NCI-H1092 treated with DMSO at 0.1 percent for 48 hours (cell line): ENCODE data around the gene MLANA.

Experiments
- DNase-seq: peaks from one replicate; lab custom pipeline; 2025; lab: John Stamatoyannopoulos, UW

MLANA gene

GRCh38 chr9:5890641-5891040 is at the start of gene MLANA:
Gene MLANA (plus strand): TSS chr9:5890889. CDS start chr9:5892475, 1,586 bp downstream.
- DNase-seq, result no peak

- no peak for DNase-seq
Observed at GRCh38 chr9:5841771-5842573, 48.7 kb upstream of the MLANA start.

GRCh38 chr9:5842929-5843793 is 47.5 kb upstream of the MLANA start:
- DNase-seq, result no peak

DNA sequence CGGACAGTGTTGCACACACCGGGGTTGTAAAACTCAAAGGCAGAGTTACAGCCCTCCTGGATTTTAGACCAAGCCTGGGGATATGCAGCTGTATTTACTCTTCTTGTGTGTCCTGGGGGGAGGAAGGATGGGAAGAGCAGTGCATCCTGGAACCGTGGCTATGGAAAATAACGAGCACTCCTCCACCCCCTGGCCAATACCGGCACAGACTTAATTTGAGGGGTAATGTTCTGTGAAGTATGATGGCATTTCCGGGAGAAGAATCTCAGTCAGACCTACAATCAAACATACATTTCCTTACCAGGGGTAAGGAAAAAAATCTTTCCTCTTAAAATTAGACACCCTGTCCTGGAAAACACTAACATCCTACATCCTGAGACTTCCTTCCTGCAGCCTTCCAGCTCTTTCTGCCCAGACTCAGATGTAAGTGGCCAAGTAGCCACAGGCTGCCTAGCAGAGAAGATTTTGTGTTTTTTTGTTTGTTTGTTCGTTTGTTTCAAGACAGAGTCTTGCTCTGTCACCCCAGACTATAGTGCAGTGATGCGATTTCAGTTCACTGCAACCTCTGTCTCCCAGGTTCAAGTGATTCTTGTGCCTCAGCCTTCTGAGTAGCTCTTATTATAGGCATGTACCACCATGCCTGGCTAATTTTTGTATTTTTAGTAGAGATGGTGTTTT is 46.8 kb upstream of the MLANA start:
- peak; percentile 88 for DNase-seq

- DNase-seq, result no peak
Observed at GRCh38 chr9:5845157-5845531, 45.5 kb upstream of the MLANA start.

DNA sequence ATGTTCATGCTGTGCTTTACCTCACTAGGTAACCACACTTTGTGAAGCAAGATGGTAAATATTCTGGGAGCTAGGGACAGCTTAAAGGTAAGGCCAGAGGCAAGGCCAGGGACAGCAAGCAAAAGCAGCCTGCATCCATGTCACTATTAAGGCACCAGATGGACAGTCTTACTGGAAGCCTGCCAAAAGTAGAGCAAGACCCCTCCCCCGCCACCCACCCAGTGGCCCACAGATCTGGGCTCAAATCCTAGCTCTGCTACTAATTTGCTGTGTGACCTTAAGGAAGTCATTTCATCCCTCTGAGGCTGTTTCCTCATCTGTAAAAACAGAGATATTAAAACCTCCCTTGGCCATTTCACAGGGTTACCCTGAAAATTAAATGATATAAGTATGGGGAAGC is 44.6 kb upstream of the MLANA start:
- DNase-seq, result no peak

DNA sequence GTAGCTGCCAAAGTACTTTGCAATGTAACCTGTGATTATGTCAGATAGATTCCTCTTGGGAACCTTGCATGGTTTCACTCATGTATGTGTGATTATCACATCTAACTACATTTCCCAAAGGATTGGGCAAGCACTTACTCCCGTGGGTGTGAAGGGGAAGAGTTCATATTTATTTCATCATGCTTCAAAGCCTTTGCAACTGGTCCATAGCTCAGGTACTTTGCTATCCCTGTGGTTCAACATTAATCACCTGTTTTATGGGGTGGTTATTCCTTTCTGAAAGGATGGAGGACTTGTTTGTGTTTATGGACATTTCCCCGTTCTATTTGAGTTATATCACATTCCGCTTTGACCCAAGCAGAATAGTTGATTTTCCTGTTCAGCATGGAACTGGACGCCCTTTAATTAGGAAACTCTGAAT is 44.2 kb upstream of the MLANA start:
- DNase-seq, result no peak

DNA sequence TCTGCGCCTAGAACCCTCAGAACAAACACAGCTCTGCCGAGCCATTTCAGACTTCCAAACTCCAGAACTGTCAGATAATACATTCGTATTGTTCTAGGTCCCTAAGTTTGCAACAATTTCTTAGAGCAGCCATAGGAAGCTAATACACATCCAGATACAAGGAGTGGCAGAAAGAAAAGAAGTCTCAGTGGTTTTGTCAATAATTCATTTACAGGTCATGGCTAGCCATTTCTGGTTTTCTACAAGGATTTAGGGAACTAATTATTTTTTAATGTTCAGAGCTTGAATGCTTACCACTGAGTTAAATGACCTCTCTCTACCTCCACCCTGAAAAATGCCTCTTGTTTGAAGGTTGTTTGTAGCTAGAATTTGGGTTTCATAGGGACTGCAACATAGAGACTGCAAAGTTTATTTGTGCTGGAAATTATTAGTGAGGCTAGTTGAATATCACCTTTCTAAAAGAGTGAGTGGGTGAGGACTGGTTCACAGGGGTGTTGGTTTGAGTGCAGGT is 42.3 kb upstream of the MLANA start:
- DNase-seq, result no peak

DNA sequence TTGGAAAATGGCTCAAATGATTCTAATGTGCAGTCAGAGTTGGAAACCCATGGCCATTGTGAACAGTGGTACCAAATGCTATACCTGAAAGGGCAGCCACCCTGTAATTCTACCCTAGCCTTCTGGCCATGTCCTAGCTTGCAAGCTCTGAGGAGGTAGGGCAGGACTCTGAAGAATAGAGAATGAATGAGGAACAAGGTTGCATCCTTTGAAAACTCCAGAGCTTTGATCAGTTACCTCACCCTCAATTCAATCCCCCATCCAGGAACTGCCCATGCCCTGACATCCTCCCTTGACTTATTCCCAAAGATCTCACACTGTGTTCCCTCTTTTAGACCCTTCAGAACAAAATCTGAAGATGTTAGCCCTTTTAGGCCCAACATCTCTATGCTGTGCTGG is 40.0 kb upstream of the MLANA start:
- no peak for DNase-seq

- DNase-seq, result no peak
Observed at GRCh38 chr9:5851445-5851844, 39.2 kb upstream of the MLANA start.

DNA sequence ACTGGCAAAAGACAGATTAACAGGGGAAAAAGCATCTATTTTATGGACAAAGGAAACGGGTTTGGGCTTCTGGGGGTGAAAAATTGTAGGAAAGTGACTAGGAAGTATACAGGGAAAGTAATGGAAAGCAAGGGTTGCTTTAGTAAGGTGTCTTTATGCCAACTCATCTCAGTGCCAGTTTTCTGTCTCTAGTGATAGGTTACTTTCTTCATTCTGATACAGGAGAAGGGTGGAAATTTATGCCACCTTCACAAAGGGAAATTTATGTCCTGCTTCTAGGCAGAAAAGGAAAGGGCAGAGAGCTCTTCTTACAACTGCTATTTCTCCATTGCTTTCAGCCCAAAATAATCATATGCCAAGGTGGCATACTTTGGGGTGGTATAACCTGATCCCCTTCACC is 37.7 kb upstream of the MLANA start:
- DNase-seq, result no peak

DNA sequence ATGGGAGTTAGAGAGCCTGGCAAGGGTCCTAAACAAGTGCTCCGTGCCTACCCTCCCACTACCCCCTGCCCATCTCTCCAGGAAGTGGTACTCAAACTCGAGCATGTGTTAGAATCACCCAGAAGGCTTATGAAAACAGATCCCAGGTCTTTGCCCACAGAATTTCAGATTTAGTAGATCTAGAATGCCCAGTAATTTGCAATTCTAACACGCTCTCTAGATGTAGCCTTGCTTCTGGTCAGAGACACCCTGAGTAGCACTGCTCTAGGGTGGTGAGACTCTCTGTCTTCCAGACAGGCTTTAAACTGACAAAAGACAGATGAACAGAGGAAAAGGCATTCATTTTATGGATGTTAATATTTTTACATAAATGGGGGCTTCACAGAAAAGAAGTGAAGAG is 37.1 kb upstream of the MLANA start:
- DNase-seq, result no peak

- DNase-seq, result no peak
Observed at GRCh38 chr9:5854063-5854790, 36.5 kb upstream of the MLANA start.

- no peak for DNase-seq
Observed at GRCh38 chr9:5857928-5858327, 32.8 kb upstream of the MLANA start.

- no peak for DNase-seq
Observed at GRCh38 chr9:5858833-5859232, 31.9 kb upstream of the MLANA start.

- DNase-seq, result no peak
Observed at GRCh38 chr9:5863092-5863746, 27.5 kb upstream of the MLANA start.

DNA sequence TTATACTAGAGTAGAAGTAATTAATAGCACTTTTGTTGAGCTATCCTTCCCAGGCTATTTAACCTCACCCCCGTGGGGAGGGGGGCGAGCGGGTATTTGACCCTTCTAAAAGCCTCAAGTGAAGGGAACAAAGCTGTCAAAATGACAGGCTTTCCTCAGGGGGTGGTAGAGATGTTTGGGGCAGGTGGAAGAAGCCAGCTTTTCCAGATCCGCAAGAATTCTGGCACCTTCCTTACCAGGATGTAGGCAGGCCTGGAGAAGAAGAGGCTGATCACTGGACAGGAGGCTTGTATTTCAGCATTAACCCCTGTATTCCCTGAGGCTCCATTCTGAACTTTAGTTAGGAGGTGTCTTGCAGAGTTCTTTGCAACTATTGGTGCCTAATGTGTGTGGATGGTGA is 26.2 kb upstream of the MLANA start:
- DNase-seq, result no peak

- no peak for DNase-seq
Observed at GRCh38 chr9:5866272-5866671, 24.4 kb upstream of the MLANA start.

GRCh38 chr9:5866685-5867084 is 24.0 kb upstream of the MLANA start:
- DNase-seq, result no peak

- no peak for DNase-seq
Observed at GRCh38 chr9:5868235-5868634, 22.5 kb upstream of the MLANA start.

- DNase-seq, result no peak
Observed at GRCh38 chr9:5869315-5870019, 21.2 kb upstream of the MLANA start.
